Dermis microvascular lymphatic vessel endothelial cell (primary cell): Measurements from ENCODE around the gene NEURL1. TPM values are rescaled to one million over a fixed set of nuclear protein-coding genes. Genes with fewer than 3 reads are reported as not detected.
"Not testable (repeated sequence)": the region's sequence is repeated elsewhere in the genome, so short reads cannot be mapped to it uniquely, and the experiment has no call there.

Source experiments
- DNase-seq, 2 donors: peaks; one replicate each; pipeline versions ENCODE4 v3.0.0 to v3.0.0-alpha.2; 2010; ENCODE audit warnings: low read depth in 2 of 2
- total RNA-seq: library from RNA; depleted of rRNA; stranded (reverse); fragments of >200 nt; gene quantifications from 2 replicates; pipeline ENCODE4 v1.2.1, GENCODE V29; 2014

NEURL1 gene
- total RNA-seq, 1 donor from 2014 or later: under 0.01 TPM

DNA sequence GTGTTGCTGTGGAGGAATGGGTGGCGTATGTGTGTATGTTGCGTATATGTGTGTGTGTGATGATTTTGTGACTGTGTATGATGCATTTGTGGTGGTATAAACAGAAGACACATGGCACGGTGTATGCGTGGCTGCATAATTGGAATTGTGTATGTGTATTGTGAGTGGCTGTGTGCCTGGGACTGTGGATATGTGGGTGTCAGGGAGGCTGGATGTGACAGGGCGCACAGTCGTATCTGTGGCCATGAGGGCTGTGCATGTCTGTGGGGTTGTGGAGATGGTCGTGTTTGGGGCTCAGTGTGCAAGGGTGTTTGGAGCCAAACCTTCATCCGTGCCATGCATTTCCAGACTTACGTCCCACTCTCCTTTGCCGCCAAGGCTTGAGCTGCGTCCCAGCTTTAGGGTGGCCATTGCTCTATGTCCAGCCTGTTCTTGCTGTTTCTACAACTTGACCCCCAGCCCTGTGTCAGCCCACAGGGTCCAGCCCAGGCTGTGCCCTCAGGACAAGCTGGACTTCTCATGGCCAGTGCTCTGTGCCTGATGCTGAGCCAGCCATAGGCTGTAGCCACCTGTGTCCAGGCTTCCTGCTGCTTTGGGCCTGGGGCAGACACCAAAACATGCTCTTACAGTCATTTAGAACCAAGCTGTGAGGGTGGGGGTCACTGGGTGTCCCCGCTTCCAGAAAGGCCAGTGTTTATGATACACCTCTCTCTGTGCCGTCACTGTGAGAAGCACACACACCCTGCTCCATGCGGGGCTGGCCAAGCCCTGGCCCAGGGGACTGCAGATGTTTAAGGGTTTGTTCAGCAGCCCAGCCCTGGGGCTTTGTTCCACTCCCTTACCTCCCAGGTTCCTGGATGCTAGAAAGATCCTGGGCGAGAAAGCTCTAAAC, 127.6 kb downstream of the NEURL1 start:
- no peak for DNase-seq

DNA sequence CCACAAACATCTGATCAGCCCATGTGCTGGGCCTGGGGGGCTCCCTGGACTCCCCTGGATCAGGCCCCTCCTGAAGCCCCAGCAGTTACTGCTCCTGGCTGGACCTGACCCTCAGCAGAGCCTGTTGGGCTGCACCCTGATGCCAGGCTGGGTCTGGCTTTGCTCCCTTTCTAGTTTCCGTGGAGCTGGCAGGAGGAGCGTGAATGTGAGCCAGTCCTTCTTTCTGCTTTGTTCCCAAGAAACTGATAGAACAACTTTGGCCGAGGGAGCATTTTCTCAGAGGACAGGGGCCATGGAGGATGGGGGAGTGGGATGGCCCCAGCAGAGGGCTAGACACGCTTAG, 128.2 kb downstream of the NEURL1 start:
- no peak for DNase-seq

DNA sequence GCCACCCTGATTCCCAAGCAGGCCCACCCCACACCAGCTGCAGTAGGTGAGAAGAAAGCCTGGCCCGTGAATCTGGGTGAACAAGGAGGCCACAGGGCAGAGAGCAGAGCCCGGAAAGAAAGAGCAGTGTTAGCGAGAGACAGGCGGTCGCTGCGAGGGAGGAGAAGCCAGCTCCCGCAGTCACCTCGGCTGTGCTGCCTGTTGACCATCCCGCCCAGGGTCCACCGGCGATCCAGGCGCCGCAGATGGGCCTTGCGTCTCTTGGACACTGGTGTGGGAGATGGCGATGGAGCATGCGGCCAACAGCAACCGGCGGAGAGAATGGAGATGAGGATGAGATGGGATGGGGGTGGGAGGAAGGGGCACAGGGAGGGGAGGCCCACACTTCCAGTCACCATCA, 128.8 kb downstream of the NEURL1 start:
- DNase-seq: no peak

DNA sequence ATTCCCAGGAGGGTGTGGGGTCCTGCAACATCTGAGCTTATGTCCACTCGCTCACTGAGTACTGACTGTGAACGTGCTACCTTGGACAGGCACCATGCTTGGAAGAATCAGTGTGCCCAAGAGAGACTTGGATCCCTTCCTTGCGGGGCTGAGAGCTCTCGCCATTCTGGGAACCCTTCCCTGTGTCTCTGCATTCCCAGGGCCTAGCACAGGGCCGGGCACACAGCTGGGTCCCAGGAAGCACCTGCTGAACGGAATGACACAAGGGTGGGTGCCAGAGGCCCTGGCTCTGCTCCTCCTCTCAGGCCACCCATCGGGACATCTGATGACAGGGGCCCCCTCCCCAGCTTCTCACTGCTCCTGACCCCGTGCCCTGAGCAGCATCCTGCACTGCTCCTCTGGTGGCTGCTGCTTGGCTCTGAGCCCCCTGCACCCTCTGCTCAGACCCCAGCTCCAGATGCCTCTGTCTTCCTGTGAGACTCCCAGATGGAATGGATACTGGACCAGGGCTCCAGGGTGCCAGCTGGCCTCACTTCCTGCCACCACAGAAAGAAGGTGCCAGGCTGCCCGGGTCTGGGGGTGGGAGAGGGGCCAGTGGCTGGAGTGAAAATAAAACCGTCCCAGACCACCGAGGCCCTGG, 129.6 kb downstream of the NEURL1 start:
- DNase-seq: no peak

DNA sequence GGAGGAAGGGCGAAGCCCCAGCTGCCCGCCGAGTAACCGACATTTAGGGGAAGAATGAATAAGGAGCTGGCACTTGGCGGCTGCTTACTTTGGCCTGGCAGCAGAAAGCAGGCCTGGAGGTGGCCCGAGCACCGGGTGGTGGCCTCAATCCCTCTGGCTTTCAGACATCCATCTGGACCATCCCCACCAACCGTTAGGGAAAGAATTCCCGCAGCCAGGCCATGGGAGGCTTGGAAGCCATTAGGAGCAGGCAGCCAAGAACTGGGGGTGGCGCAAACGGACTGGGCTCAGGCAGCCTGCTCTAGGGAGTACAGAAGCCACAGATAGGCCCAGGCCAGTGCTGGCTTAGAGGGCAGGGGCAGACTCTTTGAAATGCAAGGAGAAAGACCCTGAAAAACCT, 132.7 kb downstream of the NEURL1 start:
- DNase-seq: no peak

DNA sequence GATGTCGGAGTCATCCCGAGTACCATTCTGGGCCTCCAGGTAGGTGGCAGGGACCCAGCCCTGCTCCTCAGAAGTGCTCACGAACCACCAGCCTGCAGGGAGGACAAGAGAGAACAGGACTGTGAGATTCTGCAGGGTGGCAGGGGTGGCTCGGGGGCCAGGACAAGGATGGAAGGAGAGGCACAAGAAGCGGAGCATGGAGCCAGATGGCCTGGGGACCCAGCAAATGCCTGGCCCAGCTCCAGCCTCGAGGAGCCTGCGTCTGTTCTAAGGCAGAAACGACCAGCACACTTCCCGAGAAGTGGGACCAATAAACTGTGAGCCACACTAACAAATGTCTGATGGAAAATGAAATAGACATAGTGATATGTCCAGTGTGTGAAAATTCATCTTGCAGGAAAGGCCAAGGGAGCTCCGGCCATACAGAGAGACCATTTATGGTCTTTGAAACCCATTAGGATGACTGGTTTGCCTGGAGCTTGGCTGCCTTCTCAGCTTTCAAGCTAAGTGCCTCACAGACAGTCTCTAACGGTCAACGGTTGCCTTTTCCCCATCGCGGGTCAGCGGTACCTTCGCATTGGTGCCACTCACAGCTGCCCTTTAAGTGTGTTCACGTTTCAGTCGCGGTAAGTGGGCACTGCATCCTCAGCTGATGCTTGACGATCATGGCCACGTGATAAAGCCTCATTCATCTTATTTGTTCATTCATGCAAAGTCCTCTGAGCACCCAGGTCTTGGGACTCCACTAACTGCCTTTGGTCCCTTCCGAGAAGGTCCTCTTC, 133.8 kb downstream of the NEURL1 start:
- DNase-seq: no peak

DNA sequence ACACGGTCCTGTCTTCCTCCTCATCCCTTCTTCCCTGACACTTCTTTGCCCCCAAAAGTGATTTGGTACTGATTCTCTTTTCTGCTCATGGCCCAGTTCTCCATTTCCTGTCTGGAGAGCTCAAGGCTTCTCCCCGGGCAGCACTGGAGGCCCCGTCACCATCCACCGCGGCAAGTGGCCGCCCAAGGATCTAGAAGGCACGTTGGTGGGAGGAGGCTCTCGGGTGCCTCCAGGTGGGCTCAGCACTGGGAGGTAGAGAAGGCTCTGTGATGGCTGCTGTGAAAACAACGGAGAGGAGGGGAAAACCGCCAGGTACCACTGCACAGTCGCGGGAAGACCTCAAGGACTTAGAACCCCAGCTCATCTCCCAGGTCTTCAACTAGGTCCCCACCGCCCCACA, 134.4 kb downstream of the NEURL1 start:
- no peak for DNase-seq

DNA sequence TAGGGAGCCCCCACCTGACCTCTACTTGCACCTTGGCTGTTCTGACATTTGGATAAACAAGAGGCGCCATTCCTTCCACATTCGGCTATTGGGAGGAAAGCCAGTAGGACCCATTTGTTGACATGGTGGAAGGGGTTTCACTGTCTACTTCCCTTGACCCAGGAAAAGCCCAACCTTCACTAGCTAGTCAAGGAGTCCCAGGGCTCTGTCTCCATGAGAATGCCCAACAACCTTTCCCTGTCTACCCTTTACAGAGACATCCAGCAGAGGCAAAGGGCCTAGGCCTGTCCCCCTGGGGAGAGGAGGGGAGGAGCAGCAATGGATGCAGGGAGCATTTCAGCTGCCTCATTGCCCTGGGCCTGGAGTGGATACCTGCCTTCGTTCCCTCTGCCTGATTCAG, 136.1 kb downstream of the NEURL1 start:
- DNase-seq: no peak

DNA sequence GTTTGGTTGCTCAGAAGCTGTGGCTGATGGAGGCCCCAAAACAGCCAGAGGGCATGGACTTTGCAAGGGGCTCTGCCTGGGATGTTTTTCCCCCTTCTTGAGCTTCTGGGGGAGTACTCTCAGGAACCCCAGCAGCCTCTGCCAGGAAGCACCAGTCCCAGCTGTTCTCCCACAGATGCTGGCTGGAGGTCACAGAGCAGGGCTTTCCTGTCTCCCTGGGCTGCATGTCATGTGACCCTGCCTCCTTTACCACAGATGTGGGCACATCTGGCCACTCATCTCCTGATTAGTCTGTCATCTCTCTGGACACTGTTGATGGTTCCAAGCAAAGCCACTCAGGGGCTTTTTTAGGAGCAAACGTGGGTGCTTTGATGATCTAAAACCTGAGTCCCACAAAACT, 136.7 kb downstream of the NEURL1 start:
- DNase-seq: no peak

DNA sequence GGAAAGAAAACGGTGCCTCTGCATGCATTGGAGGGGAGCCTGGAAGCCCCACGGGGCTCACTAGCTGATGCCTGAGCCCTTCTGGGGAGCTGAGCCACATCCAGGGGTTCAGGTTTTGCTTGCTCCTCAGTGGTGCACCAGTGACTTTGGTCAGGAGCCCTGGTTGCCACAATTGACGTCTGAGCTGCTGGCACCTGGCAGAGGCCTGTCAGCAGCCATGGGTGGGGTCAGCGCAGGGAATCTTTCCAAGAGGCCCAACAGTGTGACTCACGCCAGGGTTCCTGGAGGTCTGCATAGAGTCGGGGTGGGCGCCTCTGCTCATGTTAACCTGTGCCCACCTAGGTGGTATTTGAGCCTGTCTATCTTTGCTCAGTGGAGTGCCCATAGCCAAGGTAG, 138.7 kb downstream of the NEURL1 start:
- no peak for DNase-seq

DNA sequence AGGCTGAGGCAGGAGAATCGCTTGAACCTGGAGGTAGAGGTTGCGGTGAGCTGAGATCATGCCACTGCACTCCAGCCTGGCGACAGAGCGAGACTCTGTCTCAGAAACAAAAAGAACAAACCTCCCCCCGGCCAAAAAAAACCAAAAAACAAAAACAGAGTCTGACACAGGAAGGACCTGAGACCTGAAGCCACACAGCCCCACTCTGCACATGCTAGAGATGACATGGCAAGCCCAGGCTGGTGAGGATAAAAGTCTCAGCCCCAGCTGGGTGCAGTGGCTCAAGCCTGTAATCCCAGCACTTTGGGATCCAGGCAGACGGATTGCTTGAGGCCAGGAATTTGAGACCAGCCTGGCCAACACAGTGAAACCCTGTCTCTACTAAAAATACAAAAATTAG, 139.4 kb downstream of the NEURL1 start:
- DNase-seq: not testable (repeated sequence)

DNA sequence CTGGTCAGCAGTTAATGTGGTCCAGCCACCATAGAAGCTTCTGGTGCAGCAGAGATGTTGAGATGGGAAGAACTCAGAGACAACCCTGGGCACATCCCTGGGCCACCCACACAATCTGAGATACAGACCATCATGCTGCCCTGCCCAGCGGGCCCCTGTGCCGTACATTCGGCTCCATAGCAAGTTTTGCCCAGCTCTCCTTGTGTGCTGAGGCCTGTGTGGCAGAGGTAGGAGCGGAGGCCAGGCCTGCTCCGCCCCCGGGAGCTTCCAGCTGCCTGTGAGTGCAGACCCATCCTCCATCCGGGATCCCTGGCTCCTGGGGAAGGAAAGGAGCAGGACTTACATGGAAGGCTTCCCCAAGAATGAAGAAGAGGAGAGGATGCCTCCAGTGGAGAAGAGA, 140.3 kb downstream of the NEURL1 start:
- DNase-seq: no peak

DNA sequence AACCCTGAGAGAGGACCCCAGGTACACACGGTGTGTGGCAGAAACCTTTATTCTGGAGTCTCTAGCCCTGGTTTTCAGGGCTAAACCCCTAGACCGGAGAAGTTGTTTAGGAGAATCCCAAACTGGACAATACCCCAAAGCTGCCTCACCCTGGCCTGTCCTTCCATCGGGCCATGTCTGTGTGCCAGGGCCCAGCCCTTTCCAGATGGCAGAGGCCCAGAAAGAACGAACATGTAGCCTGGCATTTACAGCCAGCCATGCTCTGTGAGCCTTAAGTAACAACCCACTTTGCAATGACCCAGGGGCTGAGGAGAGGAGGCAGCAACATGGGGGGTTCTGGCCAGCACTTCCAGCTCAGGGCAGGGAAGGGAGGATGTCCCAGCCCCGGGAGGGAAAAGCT, 142.1 kb downstream of the NEURL1 start:
- DNase-seq: no peak

DNA sequence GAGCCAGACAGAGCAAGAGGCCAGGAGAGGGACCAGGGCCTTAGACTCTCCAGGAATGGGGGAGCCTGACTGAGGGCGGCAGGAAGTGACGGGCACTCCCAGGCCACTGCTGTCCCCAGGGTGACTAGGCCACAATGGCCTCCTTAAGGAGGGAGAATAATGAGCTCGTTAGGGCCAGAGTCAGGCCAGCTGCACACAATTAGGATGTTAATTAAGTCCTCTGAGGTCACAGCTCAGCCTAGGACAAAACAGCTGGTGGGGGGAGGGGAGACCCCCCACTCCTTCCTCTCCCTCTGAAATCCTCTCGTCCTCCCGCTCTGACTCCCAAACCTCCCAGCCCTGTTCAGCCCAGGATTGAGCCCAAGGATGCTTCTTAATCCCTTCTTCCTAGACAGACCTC, 143.0 kb downstream of the NEURL1 start:
- no peak for DNase-seq

DNA sequence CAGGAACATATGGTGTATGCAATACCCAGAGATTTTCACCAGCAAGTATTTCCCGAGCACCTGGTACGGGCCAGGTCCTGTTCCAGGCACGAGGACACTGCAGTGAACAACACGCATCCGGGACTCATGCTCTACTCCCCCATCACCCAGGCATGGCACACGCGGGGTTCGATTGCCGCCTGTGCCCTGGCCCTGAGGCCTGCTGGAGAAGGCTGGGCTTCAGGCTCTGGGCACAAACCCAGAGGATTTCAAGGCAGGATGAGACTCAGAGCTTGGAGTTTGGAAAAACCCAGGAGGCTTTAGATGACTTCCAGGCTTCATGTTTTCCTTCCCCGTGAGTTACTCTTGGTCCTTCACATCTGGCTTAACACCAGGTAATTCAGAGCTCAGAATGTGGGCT, 143.5 kb downstream of the NEURL1 start:
- DNase-seq: no peak

DNA sequence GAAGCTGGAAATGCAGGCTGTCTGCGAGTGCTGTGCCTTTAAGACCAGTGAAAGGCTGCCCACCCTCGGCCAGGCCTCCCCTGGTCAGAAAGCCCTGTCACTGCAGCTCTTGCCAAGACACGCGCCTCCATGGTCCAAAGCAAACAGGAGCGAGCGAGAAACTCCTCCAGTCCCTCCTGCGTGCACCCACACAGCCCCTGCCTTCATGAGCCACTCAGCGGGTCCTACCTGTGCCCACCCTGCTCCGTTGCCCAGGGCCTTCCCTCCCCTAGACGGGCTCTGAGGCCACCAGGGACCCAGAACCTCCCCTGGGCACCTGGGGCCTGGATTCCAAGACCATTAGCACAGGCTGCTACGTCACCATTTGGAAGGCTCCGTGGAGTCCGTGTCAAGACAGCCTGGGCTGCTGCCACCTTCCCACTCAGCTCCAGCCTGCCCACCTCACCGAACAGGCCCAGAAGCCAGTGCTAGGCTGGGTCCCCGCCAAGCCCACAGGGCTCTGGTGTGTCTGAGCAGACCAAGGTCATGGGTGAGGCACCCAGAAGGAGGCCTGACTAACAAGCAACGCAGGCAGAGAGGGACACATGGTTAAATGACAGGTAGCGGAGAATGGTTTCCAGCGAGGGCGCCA, 144.5 kb downstream of the NEURL1 start:
- DNase-seq: no peak

DNA sequence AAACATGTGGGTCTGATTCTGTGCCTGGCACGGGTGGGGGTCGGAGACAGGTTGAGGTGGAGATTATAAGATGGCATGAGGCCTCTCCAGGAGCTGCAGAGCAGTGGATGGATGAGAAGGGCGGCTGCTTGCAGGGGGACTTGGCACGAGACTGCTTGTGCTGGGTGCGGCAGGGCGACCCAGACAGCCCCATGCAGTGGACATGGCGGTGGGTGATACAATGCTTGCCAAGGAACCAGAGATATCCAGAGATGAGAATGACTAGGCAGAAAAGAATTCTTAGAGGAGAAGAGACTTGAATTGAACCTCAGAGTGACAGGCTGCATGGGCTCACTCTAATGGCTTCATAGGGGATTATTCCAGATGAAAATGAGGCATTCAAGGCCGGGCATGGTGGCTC, 145.4 kb downstream of the NEURL1 start:
- no peak for DNase-seq

DNA sequence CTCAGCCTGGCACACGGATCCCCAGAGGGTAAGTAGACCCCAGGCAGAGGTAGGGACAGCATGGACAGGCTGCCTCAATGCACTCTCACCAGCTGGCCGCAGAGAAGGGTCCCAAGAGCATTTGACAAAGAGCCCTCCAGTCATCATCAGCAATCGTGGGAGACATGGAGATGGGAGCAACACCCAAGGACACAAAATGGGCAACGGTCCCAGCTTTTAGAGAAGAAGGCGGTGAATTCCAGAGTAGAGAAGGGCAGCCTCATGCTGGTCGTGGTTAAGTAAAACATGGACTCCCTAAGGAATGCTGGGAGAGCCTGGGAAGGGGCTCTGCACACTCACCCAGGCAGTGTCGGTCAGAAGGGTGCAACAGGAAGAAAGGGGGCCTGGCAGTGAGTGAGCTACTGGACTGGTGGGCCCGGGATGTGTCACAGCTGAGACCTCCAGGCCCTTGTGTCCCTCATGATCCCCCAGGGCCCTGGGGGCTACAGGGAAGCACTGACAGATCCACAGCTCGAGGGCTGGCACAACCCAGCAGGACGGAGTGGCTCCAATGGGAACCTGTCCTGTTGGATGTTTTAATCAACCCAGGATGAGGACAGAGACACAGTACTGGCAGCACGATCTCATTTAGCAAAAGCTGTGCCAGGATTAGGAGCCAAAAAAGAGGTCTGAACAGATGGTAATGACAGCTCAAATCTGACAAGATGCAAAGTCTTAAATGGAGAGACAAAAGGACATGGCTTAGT, 147.1 kb downstream of the NEURL1 start:
- DNase-seq: no peak

DNA sequence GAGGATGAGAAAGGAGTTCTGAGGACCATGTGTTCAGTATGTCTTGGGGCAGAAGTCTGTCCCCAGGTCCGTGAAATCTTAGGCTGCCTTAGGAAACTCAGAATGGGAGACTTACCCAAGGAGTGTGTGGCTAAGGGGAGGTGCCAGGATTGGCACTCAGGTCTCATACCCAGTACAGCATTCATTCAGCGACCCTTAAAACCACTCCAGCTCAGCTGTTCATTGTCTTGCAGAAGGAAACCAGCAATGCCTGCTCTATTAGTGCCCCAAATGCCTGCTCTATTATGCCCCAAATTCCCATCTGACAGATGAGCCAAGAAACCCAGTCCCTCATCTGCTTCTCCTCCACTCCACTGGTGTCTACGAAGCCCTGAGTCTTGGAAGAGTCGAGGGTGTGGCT, 147.8 kb downstream of the NEURL1 start:
- no peak for DNase-seq
